ENCODE data around the gene PIP4K2A. TPM values are rescaled to one million over a fixed set of nuclear protein-coding genes. Genes with fewer than 3 reads are reported as not detected.

PIP4K2A gene
- total and polyA plus RNA-seq, 10 donors = 30.1 to 168 (median 101) TPM

- TF ChIP-seq CTCF (IDR thresholded peaks at IDR 0.05 in 8 of 11, conservative IDR thresholded peaks at IDR 0.05 in 3 of 11) (no peak), POLR2AphosphoS5 (IDR thresholded peaks at IDR 0.05) (no peak), POLR2A (IDR thresholded peaks at IDR 0.05) (no peak)
- peaks cover 40 to 100% (median 90%) of the 10 kb centered on the region in 6 donors for H3K4me1 ChIP-seq
- intact Hi-C loops (cut with DNase I; ENCODE audit: low total_unique reads) = no loop called here
Observed at GRCh38 chr10:22684699-22685098, 29.7 kb downstream of the PIP4K2A start.

GRCh38 chr10:22683140-22683389 is 31.3 kb downstream of the PIP4K2A start:
- Histone ChIP-seq H3K27me3 (replicated peaks in 1 of 7) (no peaks in the 10 kb centered on the region), H3K36me3 (no peaks in the 10 kb centered on the region), H3K27ac (peak overlapping the region; percentile 37 to 81 (median 64)), H3K9me3 (no peaks in the 10 kb centered on the region), H3K4me3 (peak overlapping the region in 1 of 8 donors; percentile 33), H3K4me1 (peaks cover 36 to 100% (median 87%) of the 10 kb centered on the region in 6 donors)
- 50 to 65% (median 59%) methylated on average over 3 of the region's 3 CpGs for WGBS, 5 donors
- DNase-seq = no peak
- TF ChIP-seq POLR2AphosphoS5 (IDR thresholded peaks at IDR 0.05) = no peak
- TF ChIP-seq CTCF (IDR thresholded peaks at IDR 0.05 in 8 of 11, conservative IDR thresholded peaks at IDR 0.05 in 3 of 11) = no peak
- no peak for TF ChIP-seq POLR2A (IDR thresholded peaks at IDR 0.05)
- intact Hi-C loops (cut with DNase I; ENCODE audit: low total_unique reads) = no loop called here

More at GRCh38 chr10:22684699-22685098, 29.7 kb downstream of the PIP4K2A start:
- no peaks in the 10 kb centered on the region for H3K27me3 ChIP-seq (replicated peaks in 1 of 7)
- no peak for DNase-seq
- H3K27ac ChIP-seq = peak overlapping the region in 6 of 8 donors; percentile 40 to 81 (median 70)
- no peak overlapping the region for H3K4me3 ChIP-seq
- 76 to 87% (median 81%) methylated on average over 5 of the region's 5 CpGs for WGBS, 5 donors
- no peaks in the 10 kb centered on the region for H3K36me3 ChIP-seq
- no peaks in the 10 kb centered on the region for H3K9me3 ChIP-seq

- Histone ChIP-seq H3K9me3 (no peaks in the 10 kb centered on the region), H3K36me3 (no peaks in the 10 kb centered on the region), H3K27ac (peak overlapping the region; percentile 37 to 81 (median 67)), H3K4me3 (peak overlapping the region in 1 of 8 donors; percentile 3), H3K4me1 (peaks cover 35 to 100% (median 92%) of the 10 kb centered on the region in 6 donors), H3K27me3 (replicated peaks in 1 of 7) (no peaks in the 10 kb centered on the region)
- no peak for DNase-seq
- TF ChIP-seq CTCF (IDR thresholded peaks at IDR 0.05 in 8 of 11, conservative IDR thresholded peaks at IDR 0.05 in 3 of 11) = no peak
- TF ChIP-seq POLR2AphosphoS5 (IDR thresholded peaks at IDR 0.05) = peak in 1 of 3 donors; percentile 45
- WGBS, 5 donors = 45 to 58% (median 55%) methylated on average over 6 of the region's 6 CpGs
- intact Hi-C loops (cut with DNase I; ENCODE audit: low total_unique reads) = no loop called here
Observed at GRCh38 chr10:22682237-22683139, 31.9 kb downstream of the PIP4K2A start.

GRCh38 chr10:22681783-22682183 is 32.6 kb downstream of the PIP4K2A start:
- TF ChIP-seq POLR2A (IDR thresholded peaks at IDR 0.05) (no peak), POLR2AphosphoS5 (IDR thresholded peaks at IDR 0.05) (no peak), CTCF (IDR thresholded peaks at IDR 0.05 in 8 of 11, conservative IDR thresholded peaks at IDR 0.05 in 3 of 11) (no peak)
- Histone ChIP-seq H3K4me1 (peaks cover 33 to 100% (median 93%) of the 10 kb centered on the region in 6 donors), H3K27ac (peak overlapping the region; percentile 37 to 81 (median 67)), H3K9me3 (no peaks in the 10 kb centered on the region), H3K36me3 (no peaks in the 10 kb centered on the region), H3K27me3 (replicated peaks in 1 of 7) (no peaks in the 10 kb centered on the region), H3K4me3 (no peak overlapping the region)
- DNase-seq = no peak
- intact Hi-C loops (cut with DNase I; ENCODE audit: low total_unique reads) = no loop called here
- 61 to 71% (median 64%) methylated on average over 4 of the region's 4 CpGs for WGBS, 5 donors

All from spleen (tissue), 11 donors.